ENCODE results near the gene NAB1.

DNA sequence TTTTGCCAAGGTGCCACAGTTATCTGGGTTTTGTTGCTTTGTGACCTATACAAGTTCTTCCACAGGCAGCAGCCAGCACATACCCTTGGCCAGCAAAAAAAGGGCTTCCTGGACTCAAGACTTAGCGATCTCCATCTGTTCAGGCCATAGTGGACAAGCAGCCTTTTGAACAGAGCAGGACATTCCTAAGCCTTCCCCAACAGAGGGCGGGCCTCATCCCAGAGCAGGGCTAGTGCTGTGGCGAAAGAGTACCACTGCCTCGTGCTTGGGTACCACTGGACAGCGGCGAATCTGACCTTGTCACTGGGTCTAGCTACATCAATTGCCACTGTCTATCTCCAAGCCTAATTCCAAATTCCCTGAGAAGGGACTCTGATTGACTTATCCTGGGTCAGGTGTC lies 56.4 kb downstream of the NAB1 start:
- TF ChIP-seq POLR2AphosphoS5 (IDR thresholded peaks at IDR 0.05; ENCODE audit: borderline replicate concordance, low read depth, low read length), result no peak
- TF ChIP-seq EZH2 (IDR thresholded peaks at IDR 0.05), result no peak
